Stimulated activated CD4-positive, alpha-beta T cell treated with anti-CD3 and anti-CD28 coated beads, TNF-alpha, amount 100 ng/mL, for 24 hours (primary cell): ENCODE data around the gene GPR12.
"Not testable (repeated sequence)": the region's sequence is repeated elsewhere in the genome, so short reads cannot be mapped to it uniquely, and the experiment has no call there.

Source experiments
- DNase-seq, 3 experiments: peaks; one replicate each; pipeline ENCODE4 v3.0.0-alpha.2; 2020; ENCODE audit warnings: low read depth in 3 of 3

The GPR12 gene

GRCh38 chr13:26747706-26748105 lies 12.9 kb downstream of the GPR12 start:
- DNase-seq: no peak

- DNase-seq: no peak
Measured at GRCh38 chr13:26743971-26744370, 16.6 kb downstream of the GPR12 start.

GRCh38 chr13:26742691-26743358 lies 17.8 kb downstream of the GPR12 start:
- DNase-seq: no peak

- no peak for DNase-seq
Measured at GRCh38 chr13:26735677-26736076, 24.9 kb downstream of the GPR12 start.

GRCh38 chr13:26727633-26728032 lies 33.0 kb downstream of the GPR12 start:
- DNase-seq: no peak

GRCh38 chr13:26727122-26727521 lies 33.5 kb downstream of the GPR12 start:
- no peak for DNase-seq

- DNase-seq: no peak
Measured at GRCh38 chr13:26726684-26727083, 33.9 kb downstream of the GPR12 start.

- not testable (repeated sequence) for DNase-seq
Measured at GRCh38 chr13:26723620-26724019, 37.0 kb downstream of the GPR12 start.

- no peak for DNase-seq
Measured at GRCh38 chr13:26722321-26722720, 38.3 kb downstream of the GPR12 start.

GRCh38 chr13:26721251-26722121 lies 39.1 kb downstream of the GPR12 start:
- DNase-seq: peak in 1 of 3 experiments; percentile 38

GRCh38 chr13:26719356-26719945 lies 41.1 kb downstream of the GPR12 start:
- DNase-seq: no peak

- DNase-seq: no peak
Measured at GRCh38 chr13:26718872-26719271, 41.7 kb downstream of the GPR12 start.

- no peak for DNase-seq
Measured at GRCh38 chr13:26718146-26718545, 42.4 kb downstream of the GPR12 start.

- DNase-seq: no peak
Measured at GRCh38 chr13:26716984-26717383, 43.6 kb downstream of the GPR12 start.

GRCh38 chr13:26713341-26713740 lies 47.2 kb downstream of the GPR12 start:
- no peak for DNase-seq

- no peak for DNase-seq
Measured at GRCh38 chr13:26711211-26711610, 49.4 kb downstream of the GPR12 start.

GRCh38 chr13:26710166-26710565 lies 50.4 kb downstream of the GPR12 start:
- no peak for DNase-seq

- DNase-seq: no peak
Measured at GRCh38 chr13:26709461-26709860, 51.1 kb downstream of the GPR12 start.

GRCh38 chr13:26708007-26708297 lies 52.6 kb downstream of the GPR12 start:
- DNase-seq: no peak

GRCh38 chr13:26707122-26708006 lies 53.2 kb downstream of the GPR12 start:
- no peak for DNase-seq

- no peak for DNase-seq
Measured at GRCh38 chr13:26706381-26706780, 54.2 kb downstream of the GPR12 start.

GRCh38 chr13:26705536-26705935 lies 55.0 kb downstream of the GPR12 start:
- no peak for DNase-seq
